ENCODE measurements around the gene CNTNAP4.

- TF ChIP-seq CTCF (IDR thresholded peaks at IDR 0.05 in 8 of 11, conservative IDR thresholded peaks at IDR 0.05 in 3 of 11) (no peak), POLR2AphosphoS5 (IDR thresholded peaks at IDR 0.05) (no peak)
Measured at GRCh38 chr16:76280421-76281215, 3.4 kb downstream of the CNTNAP4 start.

All from spleen (tissue), 7 donors.